Measurements from ENCODE around the gene QRICH2. TPM values are rescaled to one million over a fixed set of nuclear protein-coding genes. Genes with fewer than 3 reads are reported as not detected.

The QRICH2 gene, protein sequence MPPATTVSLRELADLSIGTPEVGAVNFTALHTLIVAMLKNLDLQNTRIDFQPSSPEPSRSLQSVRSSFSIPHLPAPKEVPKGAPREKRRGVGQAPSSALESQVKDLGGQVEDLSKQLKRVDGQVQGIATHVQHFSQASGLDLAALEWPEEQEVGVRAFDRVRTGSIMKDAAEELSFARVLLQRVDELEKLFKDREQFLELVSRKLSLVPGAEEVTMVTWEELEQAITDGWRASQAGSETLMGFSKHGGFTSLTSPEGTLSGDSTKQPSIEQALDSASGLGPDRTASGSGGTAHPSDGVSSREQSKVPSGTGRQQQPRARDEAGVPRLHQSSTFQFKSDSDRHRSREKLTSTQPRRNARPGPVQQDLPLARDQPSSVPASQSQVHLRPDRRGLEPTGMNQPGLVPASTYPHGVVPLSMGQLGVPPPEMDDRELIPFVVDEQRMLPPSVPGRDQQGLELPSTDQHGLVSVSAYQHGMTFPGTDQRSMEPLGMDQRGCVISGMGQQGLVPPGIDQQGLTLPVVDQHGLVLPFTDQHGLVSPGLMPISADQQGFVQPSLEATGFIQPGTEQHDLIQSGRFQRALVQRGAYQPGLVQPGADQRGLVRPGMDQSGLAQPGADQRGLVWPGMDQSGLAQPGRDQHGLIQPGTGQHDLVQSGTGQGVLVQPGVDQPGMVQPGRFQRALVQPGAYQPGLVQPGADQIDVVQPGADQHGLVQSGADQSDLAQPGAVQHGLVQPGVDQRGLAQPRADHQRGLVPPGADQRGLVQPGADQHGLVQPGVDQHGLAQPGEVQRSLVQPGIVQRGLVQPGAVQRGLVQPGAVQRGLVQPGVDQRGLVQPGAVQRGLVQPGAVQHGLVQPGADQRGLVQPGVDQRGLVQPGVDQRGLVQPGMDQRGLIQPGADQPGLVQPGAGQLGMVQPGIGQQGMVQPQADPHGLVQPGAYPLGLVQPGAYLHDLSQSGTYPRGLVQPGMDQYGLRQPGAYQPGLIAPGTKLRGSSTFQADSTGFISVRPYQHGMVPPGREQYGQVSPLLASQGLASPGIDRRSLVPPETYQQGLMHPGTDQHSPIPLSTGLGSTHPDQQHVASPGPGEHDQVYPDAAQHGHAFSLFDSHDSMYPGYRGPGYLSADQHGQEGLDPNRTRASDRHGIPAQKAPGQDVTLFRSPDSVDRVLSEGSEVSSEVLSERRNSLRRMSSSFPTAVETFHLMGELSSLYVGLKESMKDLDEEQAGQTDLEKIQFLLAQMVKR (N-terminal part only)
- total RNA-seq, result 1 to 10 TPM; 2.0 to 8.4 (median 5.2) TPM

DNA sequence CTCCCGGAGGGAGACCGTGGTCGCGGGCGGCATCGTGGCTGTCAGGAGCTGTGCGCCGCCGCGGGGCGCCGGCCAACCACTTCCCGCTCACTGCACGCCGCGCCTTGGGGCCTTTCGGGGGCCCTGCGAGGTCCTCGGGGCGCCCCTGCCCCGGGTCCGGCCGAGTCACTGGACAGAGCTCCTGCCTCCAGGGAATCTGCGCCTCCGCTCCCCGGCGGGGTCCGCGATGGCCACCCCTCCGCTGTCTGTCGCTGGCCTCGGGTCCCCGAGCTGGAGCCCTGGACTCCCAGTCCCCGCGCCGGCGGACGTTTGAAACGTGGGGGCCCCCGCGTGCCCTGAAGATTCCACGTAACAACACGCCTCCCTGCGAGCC, at the start of gene QRICH2:
QRICH2 (minus strand) TSS at position 311 of the 373 bp plus-strand sequence; CDS start at position 33, 278 bp downstream.
- 94 to 96% methylated on average over 40 to 44 of the region's 44 CpGs for WGBS, 2 donors
- no peak for DNase-seq (ENCODE audit: low spot score in 2 of 2)
- no peaks in the 10 kb centered on the region for H3K4me1 ChIP-seq
- peaks cover 0 to 61% (median 6%) of the 10 kb centered on the region in 3 donors for H3K36me3 ChIP-seq
- no peaks in the 10 kb centered on the region for H3K9me3 ChIP-seq
- TF ChIP-seq CTCF (IDR thresholded peaks at IDR 0.05) (no peak), EP300 (IDR thresholded peaks at IDR 0.05) (no peak), POLR2A (IDR thresholded peaks at IDR 0.05) (no peak)
- H3K27me3 ChIP-seq, result no peaks in the 10 kb centered on the region
- H3K27ac ChIP-seq, result no peak within 1 kb of the TSS
- no peak within 1 kb of the TSS for H3K4me3 ChIP-seq

GRCh38 chr17:76357597-76358158, 49.6 kb upstream of the QRICH2 start:
- peak overlapping the region in 3 of 4 donors; percentile 42 to 56 (median 46) for H3K27ac ChIP-seq
- no peak for DNase-seq (ENCODE audit: low spot score in 2 of 2)
- no peaks in the 10 kb centered on the region for H3K36me3 ChIP-seq
- 83 to 88% methylated on average over 6 of the region's 6 CpGs for WGBS, 2 donors
- no peaks in the 10 kb centered on the region for H3K27me3 ChIP-seq
- no peak overlapping the region for H3K4me3 ChIP-seq
- no peaks in the 10 kb centered on the region for H3K9me3 ChIP-seq
- TF ChIP-seq POLR2A (IDR thresholded peaks at IDR 0.05) (no peak), EP300 (IDR thresholded peaks at IDR 0.05) (no peak), CTCF (IDR thresholded peaks at IDR 0.05) (no peak)
- peaks cover 0 to 43% (median 18%) of the 10 kb centered on the region in 4 donors for H3K4me1 ChIP-seq

GRCh38 chr17:76356803-76357456, 48.9 kb upstream of the QRICH2 start:
- H3K4me1 ChIP-seq, result peaks cover 0 to 43% (median 14%) of the 10 kb centered on the region in 4 donors
- TF ChIP-seq EP300 (IDR thresholded peaks at IDR 0.05) (no peak), CTCF (IDR thresholded peaks at IDR 0.05) (no peak), POLR2A (IDR thresholded peaks at IDR 0.05) (no peak)
- H3K36me3 ChIP-seq, result no peaks in the 10 kb centered on the region
- no peaks in the 10 kb centered on the region for H3K9me3 ChIP-seq
- H3K27me3 ChIP-seq, result no peaks in the 10 kb centered on the region
- H3K4me3 ChIP-seq, result peak overlapping the region in 1 of 4 donors; percentile 4
- H3K27ac ChIP-seq, result peak overlapping the region in 3 of 4 donors; percentile 42 to 56 (median 46)
- WGBS, 2 donors, result 55 to 59% methylated on average over 12 of the region's 12 CpGs
- no peak for DNase-seq (ENCODE audit: low spot score in 2 of 2)

- Histone ChIP-seq H3K4me3 (peak overlapping the region in 1 of 4 donors; percentile 93), H3K4me1 (peaks cover 0 to 36% (median 7%) of the 10 kb centered on the region in 4 donors), H3K9me3 (no peaks in the 10 kb centered on the region), H3K36me3 (peaks cover 0 to 6% (median 0%) of the 10 kb centered on the region in 3 donors), H3K27ac (no peak overlapping the region), H3K27me3 (no peaks in the 10 kb centered on the region)
- TF ChIP-seq CTCF (IDR thresholded peaks at IDR 0.05), result no peak
- WGBS, 2 donors, result 53 to 62% methylated on average over 13 of the region's 13 CpGs
- no peak for DNase-seq (ENCODE audit: low spot score in 2 of 2)
Measured at GRCh38 chr17:76354747-76355310, 46.8 kb upstream of the QRICH2 start.

Measured in tibial nerve (tissue), 4 donors.